SK-N-MC (cell line): ENCODE results near the gene ATXN2.

Experiments used
- EZH2 ChIP-seq: fragments of 200-600 bp; sonication (generic); IDR thresholded peaks from one replicate; pipeline ENCODE4 v1.6.1; 2017; ENCODE audit warnings: antibody characterized with exemption
- POLR2AphosphoS5 ChIP-seq: IDR thresholded peaks from 2 replicates; pipeline ENCODE4 v1.6.1; 2012; ENCODE audit warnings: mild to moderate bottlenecking, low read depth, low read length, borderline replicate concordance

GRCh38 chr12:111580737-111581136 lies 18.4 kb downstream of the ATXN2 start:
- no peak for TF ChIP-seq EZH2
- no peak for TF ChIP-seq POLR2AphosphoS5
